HCT116 (cell line): ENCODE measurements around the gene AMN. TPM values are rescaled to one million over a fixed set of nuclear protein-coding genes. Genes with fewer than 3 reads are reported as not detected.

Experiments
- ATAC-seq: fragments of 200-7000 bp; cut with Tn5 transposase; 2 replicates; pipeline ENCODE4 v1.9.1; 2020; ENCODE audit warnings: mild to moderate bottlenecking, moderate library complexity
- BruUV-seq: library from RNA; stranded (reverse); fragments of 400-500 nt; replicated peaks from 2 replicates; lab custom pipeline; 2021; lab: Mats Ljungman, UMichigan
- CTCF ChIA-PET: fragments of 300-600 bp; sonication (Branson Sonifier 250); formaldehyde crosslinking; loops from one replicate; lab custom pipeline; 2021; ENCODE audit warnings: antibody characterized with exemption; lab: Charles Lee
- POLR2A ChIA-PET: fragments of 300-600, 350-600 bp; sonication (Branson Sonifier 250); formaldehyde crosslinking; loops from one replicate; lab custom pipeline; 2021; ENCODE audit warnings: antibody characterized with exemption; lab: Charles Lee
- RAD21 ChIA-PET, 2 experiments: fragments of 300-600 bp; sonication (Branson Sonifier 250); formaldehyde crosslinking; loops; one replicate each; lab custom pipeline; 2023; ENCODE audit warnings: low total read pairs in 2 of 2; ENCODE audit not compliant: uncharacterized antibody in 2 of 2, unreplicated experiment in 2 of 2, low non-redundant PET in 1 of 2; lab: Charles Lee
- DNase-seq: peaks from one replicate; pipeline ENCODE4 v3.0.0-alpha.2; 2010; ENCODE audit warnings: low read depth, low spot score
- H2AFZ ChIP-seq: fragments of 200-600 bp; shearing (Covaris generic), sonication (generic); 2 replicates; pipeline ENCODE4 v1.6.1; 2017; ENCODE audit warnings: low read depth, mixed run types, mixed read lengths, antibody characterized with exemption, low read length; ENCODE audit not compliant: poor library complexity, severe bottlenecking
- H3K27ac ChIP-seq: 2 replicates; pipeline ENCODE4 v1.5.1; 2012; ENCODE audit warnings: low read depth, low read length
- H3K27me3 ChIP-seq: fragments of 200-600 bp; sonication (generic); 2 replicates; pipeline ENCODE4 v1.6.1; 2016; ENCODE audit warnings: mixed run types, low read length, mixed read lengths; ENCODE audit not compliant: insufficient read depth
- H3K36me3 ChIP-seq, 2 experiments: fragments of 200-500 bp in 1 of 2; fragments of 200-600 bp in 1 of 2; sonication (Bioruptor generic) in 1 of 2; sonication (generic) in 1 of 2; 2 replicates each; pipeline versions ENCODE4 v1.5.1 to v1.6.1; 2014 to 2016; ENCODE audit warnings: low read length in 2 of 2, inconsistent platforms in 1 of 2, mixed read lengths in 1 of 2, mixed run types in 1 of 2; ENCODE audit not compliant: insufficient read depth in 2 of 2, control insufficient read depth in 1 of 2
- H3K4me1 ChIP-seq, 2 experiments: fragments of 200-600 bp in 1 of 2; sonication (generic) in 1 of 2; 2 replicates each; pipeline versions ENCODE4 v1.5.1 to v1.6.1; 2012 to 2017; ENCODE audit warnings: low read length in 2 of 2, inconsistent platforms in 1 of 2, mild to moderate bottlenecking in 1 of 2, mixed read lengths in 1 of 2, mixed run types in 1 of 2, moderate library complexity in 1 of 2; ENCODE audit not compliant: insufficient read depth in 2 of 2, control insufficient read depth in 1 of 2
- H3K4me2 ChIP-seq: fragments of 200-600 bp; sonication (generic); 2 replicates; pipeline ENCODE4 v1.6.1; 2017; ENCODE audit warnings: mixed run types, low read length, mixed read lengths
- H3K4me3 ChIP-seq, 2 experiments: fragments of 200-600 bp in 1 of 2; sonication (generic) in 1 of 2; replicated peaks in 1 of 2; 2 replicates each; pipeline ENCODE4 v1.5.1; 2011 to 2016; ENCODE audit warnings: low read length in 2 of 2, control low read depth in 1 of 2, low read depth in 1 of 2, mild to moderate bottlenecking in 1 of 2, mixed read lengths in 1 of 2, mixed run types in 1 of 2
- H3K79me2 ChIP-seq: fragments of 200-600 bp; sonication (generic); 2 replicates; pipeline ENCODE4 v1.6.1; 2017; ENCODE audit warnings: mild to moderate bottlenecking, mixed run types, low read length, moderate library complexity, mixed read lengths; ENCODE audit not compliant: insufficient read depth
- H3K9ac ChIP-seq: fragments of 200-600 bp; sonication (generic); 2 replicates; pipeline ENCODE4 v1.6.1; 2016; ENCODE audit warnings: low read length, mixed read lengths
- H3K9me2 ChIP-seq: fragments of 200-600 bp; sonication (generic), shearing (Covaris generic); 2 replicates; pipeline ENCODE4 v1.6.1; 2017; ENCODE audit warnings: mixed run types, mild to moderate bottlenecking, moderate library complexity; ENCODE audit not compliant: insufficient read depth
- H3K9me3 ChIP-seq, 2 experiments: fragments of 200-500 bp in 1 of 2; fragments of 200-600 bp in 1 of 2; sonication (Bioruptor generic) in 1 of 2; sonication (generic) in 1 of 2; 2 replicates each; pipeline ENCODE4 v1.6.1; 2014 to 2017; ENCODE audit warnings: low read length in 2 of 2, mixed read lengths in 2 of 2, inconsistent platforms in 1 of 2, low read depth in 1 of 2, mild to moderate bottlenecking in 1 of 2, mixed run types in 1 of 2, moderate library complexity in 1 of 2; ENCODE audit not compliant: control insufficient read depth in 1 of 2, insufficient read depth in 1 of 2
- H4K20me1 ChIP-seq: fragments of 200-600 bp; sonication (generic), shearing (Covaris generic); 2 replicates; pipeline ENCODE4 v1.6.1; 2017; ENCODE audit warnings: mixed run types, mild to moderate bottlenecking, moderate library complexity; ENCODE audit not compliant: insufficient read depth
- ATF3 ChIP-seq: IDR thresholded peaks from 2 replicates; pipeline ENCODE4 v1.6.1; 2012
- EZH2phosphoT487 ChIP-seq: fragments of 200-600 bp; IDR thresholded peaks from 2 replicates; pipeline ENCODE4 v1.6.1; 2018; ENCODE audit warnings: antibody characterized with exemption, borderline replicate concordance
- JUND ChIP-seq: IDR thresholded peaks from 2 replicates; pipeline ENCODE4 v1.6.1; 2012
- POLR2AphosphoS5 ChIP-seq: IDR thresholded peaks from 2 replicates; pipeline ENCODE4 v1.6.1; 2011; ENCODE audit warnings: mild to moderate bottlenecking, low read depth, low read length, moderate library complexity
- SP1 ChIP-seq: IDR thresholded peaks from 2 replicates; pipeline ENCODE4 v1.6.1; 2012; ENCODE audit warnings: low read depth
- ZBTB33 ChIP-seq: IDR thresholded peaks from 2 replicates; pipeline ENCODE4 v1.6.1; 2011; ENCODE audit warnings: mild to moderate bottlenecking, low read length, moderate library complexity; ENCODE audit not compliant: insufficient replicate concordance; ENCODE audit errors: extremely low read depth
- ZNF274 ChIP-seq: fragments of 200-500 bp; sonication (Bioruptor generic); IDR thresholded peaks from 2 replicates; pipeline ENCODE4 v1.6.1; 2014; ENCODE audit warnings: mild to moderate bottlenecking, low read depth, low read length, inconsistent platforms
- intact Hi-C: fragments of 100-400 bp; cut with micrococcal nuclease; formaldehyde crosslinking; loops from 2 replicates; pipeline ENCODE4 v1.10.0; 2022
- total RNA-seq: library from RNA; stranded (reverse); gene quantifications from one replicate; pipeline ENCODE4 v1.2.1, GENCODE V29; 2021; ENCODE audit not compliant: unreplicated experiment
- TF ChIP-seq, protein P1 (sequence below): IDR thresholded peaks from 2 replicates; pipeline ENCODE4 v1.6.1; 2012; ENCODE audit warnings: low read depth

AMN gene
- total RNA-seq, 1 experiment from 2014 or later = 5.7 TPM

DNA sequence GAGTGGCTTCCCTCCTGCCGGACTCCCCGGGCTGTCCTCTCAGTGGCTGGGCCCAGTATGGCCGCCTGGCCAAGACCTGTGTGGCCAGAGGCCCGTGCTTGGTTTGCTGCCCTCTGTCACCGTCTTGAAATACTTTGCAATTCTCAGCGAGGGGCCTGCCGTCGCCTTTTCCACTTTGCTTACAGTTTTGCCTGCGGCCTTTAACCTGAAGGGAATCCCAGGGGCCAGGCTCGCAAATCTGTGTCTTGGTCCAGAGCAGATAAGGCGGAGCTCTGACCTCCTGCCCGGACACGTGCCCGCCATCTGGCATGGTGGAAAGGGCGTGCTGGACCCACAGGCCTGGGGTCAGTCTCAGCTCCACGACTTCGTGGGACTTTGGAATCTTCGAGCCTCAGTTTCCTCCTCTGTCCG lies 10.9 kb upstream of the AMN start:
- Histone ChIP-seq H3K36me3 (peaks cover 0 to 4% of the 10 kb centered on the region in 2 experiments; a peak in 1 of 4 replicates), H3K79me2 (no peaks in the 10 kb centered on the region), H2AFZ (no peak overlapping the region), H3K4me3 (no peak overlapping the region), H3K9me2 (no peaks in the 10 kb centered on the region), H3K9me3 (no peaks in the 10 kb centered on the region), H3K4me1 (no peaks in the 10 kb centered on the region), H3K9ac (no peak overlapping the region), H4K20me1 (no peaks in the 10 kb centered on the region), H3K27ac (no peak overlapping the region), H3K4me2 (no peak overlapping the region), H3K27me3 (no peaks in the 10 kb centered on the region)
- RAD21 ChIA-PET = no interaction called here
- BruUV-seq = no TSS peak
- no peak for TF ChIP-seq POLR2AphosphoS5
- TF ChIP-seq JUND = no peak
- TF ChIP-seq, protein P1, sequence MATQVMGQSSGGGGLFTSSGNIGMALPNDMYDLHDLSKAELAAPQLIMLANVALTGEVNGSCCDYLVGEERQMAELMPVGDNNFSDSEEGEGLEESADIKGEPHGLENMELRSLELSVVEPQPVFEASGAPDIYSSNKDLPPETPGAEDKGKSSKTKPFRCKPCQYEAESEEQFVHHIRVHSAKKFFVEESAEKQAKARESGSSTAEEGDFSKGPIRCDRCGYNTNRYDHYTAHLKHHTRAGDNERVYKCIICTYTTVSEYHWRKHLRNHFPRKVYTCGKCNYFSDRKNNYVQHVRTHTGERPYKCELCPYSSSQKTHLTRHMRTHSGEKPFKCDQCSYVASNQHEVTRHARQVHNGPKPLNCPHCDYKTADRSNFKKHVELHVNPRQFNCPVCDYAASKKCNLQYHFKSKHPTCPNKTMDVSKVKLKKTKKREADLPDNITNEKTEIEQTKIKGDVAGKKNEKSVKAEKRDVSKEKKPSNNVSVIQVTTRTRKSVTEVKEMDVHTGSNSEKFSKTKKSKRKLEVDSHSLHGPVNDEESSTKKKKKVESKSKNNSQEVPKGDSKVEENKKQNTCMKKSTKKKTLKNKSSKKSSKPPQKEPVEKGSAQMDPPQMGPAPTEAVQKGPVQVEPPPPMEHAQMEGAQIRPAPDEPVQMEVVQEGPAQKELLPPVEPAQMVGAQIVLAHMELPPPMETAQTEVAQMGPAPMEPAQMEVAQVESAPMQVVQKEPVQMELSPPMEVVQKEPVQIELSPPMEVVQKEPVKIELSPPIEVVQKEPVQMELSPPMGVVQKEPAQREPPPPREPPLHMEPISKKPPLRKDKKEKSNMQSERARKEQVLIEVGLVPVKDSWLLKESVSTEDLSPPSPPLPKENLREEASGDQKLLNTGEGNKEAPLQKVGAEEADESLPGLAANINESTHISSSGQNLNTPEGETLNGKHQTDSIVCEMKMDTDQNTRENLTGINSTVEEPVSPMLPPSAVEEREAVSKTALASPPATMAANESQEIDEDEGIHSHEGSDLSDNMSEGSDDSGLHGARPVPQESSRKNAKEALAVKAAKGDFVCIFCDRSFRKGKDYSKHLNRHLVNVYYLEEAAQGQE = no peak
- no peak for TF ChIP-seq EZH2phosphoT487
- TF ChIP-seq ZNF274 = no peak
- no peak for TF ChIP-seq ZBTB33
- no peak for TF ChIP-seq SP1
- TF ChIP-seq ATF3 = no peak
- POLR2A ChIA-PET = no interaction called here
- CTCF ChIA-PET = no interaction called here
- ATAC-seq (no peak), DNase-seq (no peak)
- intact Hi-C loops = loop anchor here (10.0 kb wide), 1 partner anchor 317 kb away; the partner anchor contains the start of gene RCOR1
